Dendritic cell treated with granulocyte-macrophage colony-stimulating factor and Interleukin-4, amounts not matched to agents 40 ng/mL and 50 ng/mL, for 4 days (primary cell): ENCODE results near the gene CALU.

Experiments
- H3K27ac Mint-ChIP-seq: one replicate; pipeline ENCODE4 v1.8.0; 2022; ENCODE audit warnings: mild to moderate bottlenecking, mixed read lengths
- H3K27me3 Mint-ChIP-seq: one replicate; pipeline ENCODE4 v1.8.0; 2022; ENCODE audit warnings: mild to moderate bottlenecking, mixed read lengths
- H3K36me3 Mint-ChIP-seq: one replicate; pipeline ENCODE4 v1.8.0; 2022; ENCODE audit warnings: low read depth, mixed read lengths
- H3K4me1 Mint-ChIP-seq: one replicate; pipeline ENCODE4 v1.8.0; 2022; ENCODE audit warnings: low read depth, mixed read lengths
- H3K4me3 Mint-ChIP-seq: one replicate; pipeline ENCODE4 v1.8.0; 2022; ENCODE audit warnings: mild to moderate bottlenecking, moderate library complexity, mixed read lengths
- H3K9me3 Mint-ChIP-seq: one replicate; pipeline ENCODE4 v1.8.0; 2022; ENCODE audit warnings: mixed read lengths
- intact Hi-C: fragments of 100-400 bp; cut with micrococcal nuclease; formaldehyde crosslinking; loops from one replicate; pipeline ENCODE4 v1.15.0; 2022

The CALU gene

GRCh38 chr7:128775744-128776474 is 36.8 kb downstream of the CALU start, which contains the start of gene OPN1SW:
Gene OPN1SW (minus strand): TSS chr7:128775794. CDS start chr7:128775781, 13 bp downstream.
- Mint-ChIP-seq H3K4me1 (no peaks in the 10 kb centered on the region), H3K27ac (no peak within 1 kb of the TSS), H3K4me3 (no peak within 1 kb of the TSS), H3K36me3 (peaks cover 48% of the 10 kb centered on the region), H3K9me3 (peaks cover 13% of the 10 kb centered on the region), H3K27me3 (peaks cover 11% of the 10 kb centered on the region)
- intact Hi-C loops: no loop called here

DNA sequence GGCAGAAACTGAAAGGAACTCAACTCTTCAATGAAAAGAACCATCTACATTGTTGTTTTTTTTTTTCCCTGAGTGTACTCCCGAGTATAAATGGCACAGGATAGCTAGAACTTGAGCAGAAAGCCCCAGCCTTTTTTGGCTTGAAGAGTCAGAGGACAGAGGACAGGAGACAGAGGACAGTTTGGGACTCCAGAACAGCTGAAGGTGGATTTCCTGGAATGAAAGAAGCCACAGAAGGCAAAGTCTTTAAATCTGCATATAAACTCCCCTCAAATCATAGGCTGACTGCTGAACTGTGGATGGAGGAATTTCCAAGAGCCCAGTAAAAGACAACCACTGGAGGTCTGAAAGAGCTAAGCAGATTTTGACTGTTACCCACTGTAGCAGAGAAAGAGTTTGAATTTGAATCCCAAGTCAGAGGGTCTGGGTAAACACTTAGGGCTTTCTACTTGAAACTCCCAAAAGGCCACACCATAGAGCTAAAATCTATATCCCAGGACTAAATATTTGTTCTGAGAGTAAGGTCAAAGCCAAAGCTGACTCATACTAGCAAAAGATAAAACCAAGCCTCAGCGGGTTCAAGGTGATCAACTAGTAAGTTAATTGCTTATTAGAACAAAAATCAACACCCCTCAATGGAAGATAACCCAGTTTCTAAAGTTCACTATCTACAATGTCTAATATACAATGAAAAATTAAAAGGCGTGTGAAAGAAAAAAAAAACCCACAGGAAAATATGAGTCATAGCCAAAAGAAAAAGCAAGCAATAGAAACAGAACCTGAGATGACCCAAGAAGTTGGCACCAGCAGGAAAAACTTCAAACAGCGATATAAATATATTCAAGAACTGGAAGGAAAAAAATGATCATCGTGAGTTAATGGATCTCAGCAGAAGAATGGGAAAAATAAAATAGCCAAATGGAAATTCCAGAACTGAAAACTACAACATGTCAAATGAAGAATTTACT is 38.3 kb downstream of the CALU start:
- intact Hi-C loops: no loop called here
- H3K36me3 Mint-ChIP-seq: peaks cover 32% of the 10 kb centered on the region
- peaks cover 13% of the 10 kb centered on the region for H3K27me3 Mint-ChIP-seq
- no peak overlapping the region for H3K4me3 Mint-ChIP-seq
- no peaks in the 10 kb centered on the region for H3K4me1 Mint-ChIP-seq
- H3K27ac Mint-ChIP-seq: no peak overlapping the region
- peaks cover 13% of the 10 kb centered on the region for H3K9me3 Mint-ChIP-seq

- H3K27ac Mint-ChIP-seq: no peak overlapping the region
- peaks cover 15% of the 10 kb centered on the region for H3K27me3 Mint-ChIP-seq
- H3K9me3 Mint-ChIP-seq: peaks cover 13% of the 10 kb centered on the region
- intact Hi-C loops: no loop called here
- peaks cover 17% of the 10 kb centered on the region for H3K36me3 Mint-ChIP-seq
- no peaks in the 10 kb centered on the region for H3K4me1 Mint-ChIP-seq
- no peak overlapping the region for H3K4me3 Mint-ChIP-seq
These were observed 39.8 kb downstream of the CALU start for GRCh38 chr7:128778946-128779345.

DNA sequence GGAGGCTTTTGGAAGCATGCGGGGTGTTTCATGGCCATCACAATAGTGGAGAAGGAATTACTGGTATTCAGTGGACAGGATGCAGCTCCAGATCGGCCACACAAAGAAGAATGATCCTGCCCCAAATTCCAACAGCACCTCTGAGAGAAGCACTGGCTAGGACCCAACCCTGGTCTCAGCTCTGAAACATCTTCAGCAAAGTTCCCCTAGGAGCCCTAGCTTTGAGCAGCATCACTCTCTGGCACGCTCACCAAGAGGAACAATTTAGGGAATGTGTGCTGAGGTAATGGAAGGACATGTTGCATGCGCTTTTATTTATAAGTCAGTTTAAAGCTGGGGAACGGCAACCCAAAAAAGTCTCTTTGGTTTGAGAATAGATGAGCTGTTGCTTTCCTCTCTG is 42.0 kb downstream of the CALU start:
- Mint-ChIP-seq H3K9me3 (peaks cover 13% of the 10 kb centered on the region), H3K4me1 (peaks cover 8% of the 10 kb centered on the region), H3K27ac (no peak overlapping the region), H3K4me3 (no peak overlapping the region), H3K27me3 (peaks cover 18% of the 10 kb centered on the region), H3K36me3 (no peaks in the 10 kb centered on the region)
- intact Hi-C loops: no loop called here

- Mint-ChIP-seq H3K4me3 (no peak overlapping the region), H3K27me3 (peaks cover 15% of the 10 kb centered on the region), H3K4me1 (peaks cover 10% of the 10 kb centered on the region), H3K27ac (no peak overlapping the region), H3K36me3 (no peaks in the 10 kb centered on the region), H3K9me3 (peaks cover 13% of the 10 kb centered on the region)
- intact Hi-C loops: no loop called here
These were observed 42.7 kb downstream of the CALU start for GRCh38 chr7:128781851-128782250.

DNA sequence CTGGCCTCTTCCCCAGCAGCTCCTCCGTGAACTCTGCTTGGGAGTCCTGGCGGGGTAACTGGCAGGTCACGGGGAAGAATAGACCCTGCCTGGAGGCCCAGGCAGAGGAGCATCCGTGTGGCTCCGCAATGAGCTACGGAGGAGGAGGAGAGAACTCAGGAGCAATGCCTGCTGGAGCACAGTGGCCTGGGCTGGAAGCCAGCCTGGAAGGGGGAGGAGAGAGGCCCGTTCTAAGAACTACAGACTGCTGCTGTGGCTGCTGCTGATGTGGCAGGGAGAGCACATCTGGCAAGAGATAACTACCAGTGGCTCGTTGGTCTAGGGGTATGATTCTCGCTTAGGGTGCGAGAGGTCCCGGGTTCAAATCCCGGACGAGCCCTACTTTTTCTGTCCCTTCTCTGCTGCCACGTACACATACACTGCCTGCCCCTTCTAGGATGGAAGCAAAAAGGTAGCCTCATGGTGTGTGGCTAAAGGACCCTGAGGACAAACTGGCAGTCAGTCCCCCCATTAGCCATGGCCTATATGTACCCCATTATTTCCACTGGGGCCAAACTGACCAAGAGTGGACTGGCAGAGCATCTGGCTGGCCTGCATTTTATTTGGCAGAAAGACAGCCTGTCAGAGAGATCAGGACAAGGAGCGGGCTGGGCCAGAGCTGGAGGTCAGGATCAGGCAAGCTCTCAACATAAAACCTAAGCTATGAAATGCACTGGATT is 44.1 kb downstream of the CALU start:
- no peak overlapping the region for H3K4me3 Mint-ChIP-seq
- intact Hi-C loops: no loop called here
- no peak overlapping the region for H3K27ac Mint-ChIP-seq
- no peaks in the 10 kb centered on the region for H3K9me3 Mint-ChIP-seq
- no peaks in the 10 kb centered on the region for H3K36me3 Mint-ChIP-seq
- H3K4me1 Mint-ChIP-seq: peaks cover 10% of the 10 kb centered on the region
- peaks cover 14% of the 10 kb centered on the region for H3K27me3 Mint-ChIP-seq

DNA sequence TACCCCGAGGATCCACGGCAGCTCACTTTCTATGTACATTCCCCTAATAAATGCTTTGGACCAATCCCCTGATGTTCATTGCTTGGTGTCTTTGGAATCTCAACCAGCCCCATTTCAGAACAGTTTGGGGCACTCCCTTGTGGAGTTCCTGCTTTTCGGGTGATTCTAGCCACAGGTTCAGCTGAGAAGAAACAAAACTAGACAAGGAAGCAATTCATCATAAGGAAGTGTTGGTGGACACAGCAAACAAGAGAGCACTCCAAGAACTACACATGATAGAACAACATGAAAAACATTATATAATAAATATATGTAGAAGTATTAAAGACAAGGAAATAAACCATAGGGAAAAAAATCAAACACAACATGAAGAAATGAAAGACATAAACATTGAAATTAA is 46.6 kb downstream of the CALU start:
- H3K4me3 Mint-ChIP-seq: no peak overlapping the region
- peak overlapping the region; percentile 14 for H3K27ac Mint-ChIP-seq
- H3K9me3 Mint-ChIP-seq: no peaks in the 10 kb centered on the region
- intact Hi-C loops: no loop called here
- H3K36me3 Mint-ChIP-seq: no peaks in the 10 kb centered on the region
- peaks cover 36% of the 10 kb centered on the region for H3K27me3 Mint-ChIP-seq
- H3K4me1 Mint-ChIP-seq: peaks cover 14% of the 10 kb centered on the region

DNA sequence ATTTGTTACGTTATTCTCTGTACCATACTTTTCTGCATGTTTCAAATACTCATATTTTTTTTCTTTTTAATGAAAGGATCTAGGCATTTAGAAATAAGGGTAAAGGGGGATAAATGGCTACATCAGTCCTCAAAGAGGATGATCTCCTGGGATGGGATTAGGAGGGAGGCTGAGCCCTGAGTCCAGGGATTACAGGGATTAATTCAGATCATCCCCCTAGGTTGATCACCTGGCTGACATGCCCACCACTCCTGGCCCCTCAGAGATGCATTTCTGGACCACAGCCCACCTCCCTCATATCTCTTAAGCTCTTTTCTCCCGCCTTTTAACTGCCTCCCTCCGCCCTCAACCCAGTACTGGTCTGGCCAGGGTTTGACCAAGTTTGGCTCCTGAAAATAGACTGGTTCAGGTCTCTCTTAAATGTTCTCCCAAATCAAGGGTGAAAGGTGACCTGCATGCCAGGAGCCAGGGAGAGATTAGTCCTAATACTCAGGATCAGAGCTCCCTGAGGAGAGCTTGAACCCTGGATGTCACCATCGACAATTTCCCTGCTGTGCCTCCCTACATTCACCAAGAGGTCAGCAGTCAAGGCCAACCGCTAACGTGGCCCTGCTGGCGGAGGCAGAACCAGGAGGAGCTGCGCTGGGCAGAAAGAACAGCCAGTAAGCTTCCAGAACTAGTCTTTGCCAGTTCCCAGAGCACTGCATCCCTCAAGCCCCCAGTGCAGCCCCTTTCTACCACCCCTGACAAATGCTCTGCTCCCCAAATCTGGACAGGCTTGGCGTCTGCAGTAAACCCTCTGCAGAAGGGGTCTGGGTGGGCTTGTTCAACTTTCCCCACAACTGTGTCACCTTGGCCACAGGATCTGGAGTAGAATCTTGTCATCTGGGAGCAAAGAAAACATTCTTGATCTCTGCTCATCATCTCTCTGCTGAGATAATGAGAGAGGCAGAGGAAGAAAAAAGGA is 49.6 kb downstream of the CALU start:
- Mint-ChIP-seq H3K27me3 (peaks cover 48% of the 10 kb centered on the region), H3K9me3 (no peaks in the 10 kb centered on the region), H3K27ac (no peak overlapping the region), H3K4me3 (no peak overlapping the region), H3K36me3 (no peaks in the 10 kb centered on the region), H3K4me1 (peaks cover 29% of the 10 kb centered on the region)
- intact Hi-C loops: no loop called here

GRCh38 chr7:128790315-128791041 is 51.3 kb downstream of the CALU start:
- H3K36me3 Mint-ChIP-seq: no peaks in the 10 kb centered on the region
- H3K27me3 Mint-ChIP-seq: peaks cover 58% of the 10 kb centered on the region
- H3K9me3 Mint-ChIP-seq: no peaks in the 10 kb centered on the region
- H3K4me3 Mint-ChIP-seq: peak overlapping the region; percentile 79
- H3K27ac Mint-ChIP-seq: no peak overlapping the region
- H3K4me1 Mint-ChIP-seq: peaks cover 27% of the 10 kb centered on the region
- intact Hi-C loops: loop anchor here (10.0 kb wide), 1 partner anchor 74 kb away; the partner anchor contains the start of gene ATP6V1F

GRCh38 chr7:128791121-128791971 is 52.2 kb downstream of the CALU start, which contains the start of gene CCDC136:
Gene CCDC136 (plus strand): TSS chr7:128791968. CDS start chr7:128792412, 444 bp downstream.
- H3K4me1 Mint-ChIP-seq: peaks cover 19% of the 10 kb centered on the region
- no peaks in the 10 kb centered on the region for H3K36me3 Mint-ChIP-seq
- H3K4me3 Mint-ChIP-seq: peak within 1 kb of the TSS; percentile 79
- intact Hi-C loops: loop anchor here (10.0 kb wide), 1 partner anchor 73 kb away; the partner anchor contains the start of gene ATP6V1F
- H3K27me3 Mint-ChIP-seq: peaks cover 55% of the 10 kb centered on the region
- no peaks in the 10 kb centered on the region for H3K9me3 Mint-ChIP-seq
- peak within 1 kb of the TSS; percentile 33 for H3K27ac Mint-ChIP-seq

GRCh38 chr7:128791972-128792327 is 52.8 kb downstream of the CALU start:
- Mint-ChIP-seq H3K27ac (peak overlapping the region; percentile 13), H3K36me3 (no peaks in the 10 kb centered on the region), H3K9me3 (no peaks in the 10 kb centered on the region), H3K4me3 (peak overlapping the region; percentile 79), H3K4me1 (peaks cover 19% of the 10 kb centered on the region), H3K27me3 (peaks cover 53% of the 10 kb centered on the region)
- intact Hi-C loops: loop anchor here (10.0 kb wide), 1 partner anchor 73 kb away; the partner anchor contains the start of gene ATP6V1F
